KMS-11 (cell line): ENCODE data around the gene PRKD2.

Experiments
- H2AFZ ChIP-seq: fragments of 200-600 bp; sonication (generic); 2 replicates; pipeline ENCODE4 v1.6.1; 2016; ENCODE audit warnings: antibody characterized with exemption, mixed run types, low read depth
- H3K27ac ChIP-seq: fragments of 200-600 bp; sonication (generic); 2 replicates; pipeline ENCODE4 v1.6.1; 2016; ENCODE audit warnings: mild to moderate bottlenecking, mixed run types
- H3K27me3 ChIP-seq: fragments of 200-600 bp; sonication (generic); 2 replicates; pipeline ENCODE4 v1.6.1; 2017; ENCODE audit warnings: mild to moderate bottlenecking, low read depth, mixed run types, moderate library complexity; ENCODE audit not compliant: insufficient read depth
- H3K36me3 ChIP-seq: fragments of 200-600 bp; sonication (generic); 2 replicates; pipeline ENCODE4 v1.6.1; 2017; ENCODE audit warnings: mild to moderate bottlenecking, mixed run types; ENCODE audit not compliant: insufficient read depth
- H3K4me1 ChIP-seq: fragments of 200-600 bp; sonication (generic); 2 replicates; pipeline ENCODE4 v1.6.1; 2016; ENCODE audit warnings: mild to moderate bottlenecking, low read depth, mixed run types; ENCODE audit not compliant: poor library complexity, severe bottlenecking
- H3K4me2 ChIP-seq: fragments of 200-600 bp; sonication (generic); 2 replicates; pipeline ENCODE4 v1.7.0; 2016; ENCODE audit warnings: mild to moderate bottlenecking, mixed run types
- H3K4me3 ChIP-seq: fragments of 200-600 bp; sonication (generic); IDR thresholded peaks from 2 replicates; pipeline ENCODE4 v1.6.1; 2017; ENCODE audit warnings: low read depth, low read length, mixed read lengths; ENCODE audit not compliant: insufficient read depth
- H3K79me2 ChIP-seq: fragments of 200-600 bp; sonication (generic); 2 replicates; pipeline ENCODE4 v1.6.1; 2016; ENCODE audit warnings: low read depth, mixed run types; ENCODE audit not compliant: insufficient read depth
- H3K9ac ChIP-seq: fragments of 200-600 bp; sonication (generic); 2 replicates; pipeline ENCODE4 v1.6.1; 2016; ENCODE audit warnings: mild to moderate bottlenecking, mixed run types
- H4K20me1 ChIP-seq: fragments of 200-600 bp; sonication (generic); 2 replicates; pipeline ENCODE4 v1.6.1; 2016; ENCODE audit warnings: mild to moderate bottlenecking, mixed run types; ENCODE audit not compliant: insufficient read depth
- CTCF ChIP-seq: fragments of 200-600 bp; sonication (generic); conservative IDR thresholded peaks from 2 replicates; pipeline ENCODE4 v1.6.1; 2017; ENCODE audit warnings: low read depth, mild to moderate bottlenecking, antibody characterized with exemption, low read length, moderate library complexity, mixed read lengths

Gene PRKD2

GRCh38 chr19:46755853-46756543 lies 39.1 kb upstream of the PRKD2 start:
- TF ChIP-seq CTCF, result no peak
- H3K4me3 ChIP-seq, result no peak overlapping the region
- H3K27me3 ChIP-seq, result no peaks in the 10 kb centered on the region

GRCh38 chr19:46755077-46755852 lies 38.4 kb upstream of the PRKD2 start:
- H3K27ac ChIP-seq, result no peak overlapping the region
- no peaks in the 10 kb centered on the region for H4K20me1 ChIP-seq
- no peak overlapping the region for H2AFZ ChIP-seq
- no peak overlapping the region for H3K4me2 ChIP-seq
- no peak overlapping the region for H3K9ac ChIP-seq
- no peaks in the 10 kb centered on the region for H3K27me3 ChIP-seq
- no peak overlapping the region for H3K4me3 ChIP-seq
- no peak for TF ChIP-seq CTCF
- peaks cover 13% of the 10 kb centered on the region for H3K4me1 ChIP-seq
- no peaks in the 10 kb centered on the region for H3K36me3 ChIP-seq
- H3K79me2 ChIP-seq, result no peaks in the 10 kb centered on the region

More at GRCh38 chr19:46755853-46756543, 39.1 kb upstream of the PRKD2 start:
- H3K79me2 ChIP-seq, result no peaks in the 10 kb centered on the region
- peaks cover 13% of the 10 kb centered on the region for H3K4me1 ChIP-seq
- no peak overlapping the region for H3K4me2 ChIP-seq
- no peaks in the 10 kb centered on the region for H4K20me1 ChIP-seq
- H2AFZ ChIP-seq, result no peak overlapping the region
- no peak overlapping the region for H3K27ac ChIP-seq
- H3K36me3 ChIP-seq, result no peaks in the 10 kb centered on the region
- H3K9ac ChIP-seq, result no peak overlapping the region

GRCh38 chr19:46753420-46754155 lies 36.7 kb upstream of the PRKD2 start:
- Histone ChIP-seq H3K79me2 (no peaks in the 10 kb centered on the region), H2AFZ (no peak overlapping the region), H4K20me1 (no peaks in the 10 kb centered on the region), H3K27ac (no peak overlapping the region), H3K4me1 (peaks cover 13% of the 10 kb centered on the region), H3K4me2 (peak overlapping the region; percentile 26; the same call in 1 of the 2 replicates), H3K9ac (no peak overlapping the region), H3K27me3 (no peaks in the 10 kb centered on the region), H3K36me3 (no peaks in the 10 kb centered on the region), H3K4me3 (no peak overlapping the region)
- peak; percentile 66 for TF ChIP-seq CTCF

- Histone ChIP-seq H3K36me3 (no peaks in the 10 kb centered on the region), H3K4me1 (peaks cover 30% of the 10 kb centered on the region), H3K27me3 (no peaks in the 10 kb centered on the region), H3K9ac (no peak overlapping the region), H3K4me3 (no peak overlapping the region), H3K27ac (no peak overlapping the region), H4K20me1 (peaks cover 6% of the 10 kb centered on the region), H2AFZ (no peak overlapping the region), H3K4me2 (no peak overlapping the region), H3K79me2 (peaks cover 28% of the 10 kb centered on the region)
- TF ChIP-seq CTCF, result peak; percentile 89
Measured at GRCh38 chr19:46748325-46749109, 31.6 kb upstream of the PRKD2 start.
